Erythroblast (primary cell): ENCODE data around the gene SLC30A7.

Experiments used
- GATA1 ChIP-seq: IDR thresholded peaks from 2 replicates; pipeline ENCODE4 v1.6.1; 2011; ENCODE audit warnings: low read depth, mild to moderate bottlenecking, control low read depth, low read length, moderate library complexity
- POLR2A ChIP-seq: IDR thresholded peaks from 2 replicates; pipeline ENCODE4 v1.6.1; 2011; ENCODE audit warnings: mild to moderate bottlenecking, low read length

DNA sequence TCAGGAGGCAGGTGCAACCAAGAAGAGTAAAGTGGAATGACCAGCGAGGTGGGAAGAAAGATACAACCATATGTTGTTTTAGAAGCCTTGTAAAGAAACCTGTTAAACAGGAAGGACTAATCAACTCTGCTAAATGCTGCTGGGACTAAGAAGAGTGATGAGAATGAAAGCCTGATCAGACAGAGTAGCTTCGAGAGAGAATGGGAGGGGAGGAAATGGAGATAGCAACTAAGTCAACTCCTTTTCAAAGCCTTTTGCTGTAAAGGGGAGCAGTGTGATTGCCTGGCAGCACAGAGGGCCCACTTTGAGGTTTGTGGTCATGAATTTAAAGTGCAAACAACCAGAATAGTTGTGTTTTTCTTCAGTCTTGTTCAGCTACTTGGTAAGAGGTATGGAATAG is 31.4 kb downstream of the SLC30A7 start:
- TF ChIP-seq POLR2A (no peak), GATA1 (no peak)
